HepG2 (cell line): ENCODE measurements around the gene UNG. TPM values are rescaled to one million over a fixed set of nuclear protein-coding genes. Genes with fewer than 3 reads are reported as not detected.

Experiments
- CEBPB ChIP-seq: IDR thresholded peaks from 2 replicates; pipeline ENCODE4 v1.6.1; 2011; ENCODE audit warnings: low read depth, low read length, improper control_type of control experiment, borderline replicate concordance
- CEBPG ChIP-seq: IDR thresholded peaks from 2 replicates; pipeline ENCODE4 v1.6.1; 2016
- DR1 ChIP-seq: sonication (generic); formaldehyde crosslinking; IDR thresholded peaks from 2 replicates; pipeline ENCODE4 v1.8.0; 2021; ENCODE audit warnings: mild to moderate bottlenecking, missing genetic modification reagents, inconsistent platforms
- ERF ChIP-seq: IDR thresholded peaks from 2 replicates; pipeline ENCODE4 v1.6.1; 2018; ENCODE audit warnings: missing biosample characterization, missing genetic modification reagents
- GATAD2A ChIP-seq: IDR thresholded peaks from 2 replicates; pipeline ENCODE4 v1.6.1; 2016
- HNF4G ChIP-seq, 2 experiments: sonication (generic) in 1 of 2; formaldehyde crosslinking in 1 of 2; IDR thresholded peaks; 2 replicates each; pipeline versions ENCODE4 v1.4.0 to v1.6.1; 2011 to 2020; ENCODE audit warnings: borderline replicate concordance in 2 of 2, low read depth in 2 of 2, mild to moderate bottlenecking in 2 of 2, low read length in 1 of 2, missing genetic modification reagents in 1 of 2, moderate library complexity in 1 of 2
- KMT2B ChIP-seq: IDR thresholded peaks from 2 replicates; pipeline ENCODE4 v1.6.1; 2016; ENCODE audit warnings: missing genetic modification reagents, missing compliant biosample characterization
- LCORL ChIP-seq, 2 experiments: fragments of 450-650 bp in 1 of 2; sonication (generic) in 1 of 2; formaldehyde crosslinking in 1 of 2; IDR thresholded peaks; 2 replicates each; pipeline versions ENCODE4 v1.5.0 to v1.6.1; 2017 to 2020; ENCODE audit warnings: antibody characterized with exemption in 1 of 2, missing genetic modification reagents in 1 of 2
- MIXL1 ChIP-seq: IDR thresholded peaks from 2 replicates; pipeline ENCODE4 v1.6.1; 2016
- MYC ChIP-seq: sonication (generic); formaldehyde crosslinking; IDR thresholded peaks from 2 replicates; pipeline ENCODE4 v1.9.0; 2021; ENCODE audit warnings: missing genetic modification reagents, borderline replicate concordance
- MYNN ChIP-seq: sonication (generic); formaldehyde crosslinking; IDR thresholded peaks from 2 replicates; pipeline ENCODE4 v1.4.0; 2020; ENCODE audit warnings: mild to moderate bottlenecking, low read depth, missing genetic modification reagents
- PHF21A ChIP-seq: sonication (generic); formaldehyde crosslinking; IDR thresholded peaks from 2 replicates; pipeline ENCODE4 v1.5.0; 2020; ENCODE audit warnings: mild to moderate bottlenecking, missing genetic modification reagents
- PLRG1 ChIP-seq: fragments of 450-650 bp; conservative IDR thresholded peaks from 2 replicates; pipeline ENCODE4 v1.6.1; 2016
- REPIN1 ChIP-seq: sonication (generic); formaldehyde crosslinking; IDR thresholded peaks from 2 replicates; pipeline ENCODE4 v1.8.0; 2022; ENCODE audit warnings: missing genetic modification reagents, low read depth, mild to moderate bottlenecking, borderline replicate concordance
- SALL2 ChIP-seq: sonication (generic); formaldehyde crosslinking; IDR thresholded peaks from 2 replicates; pipeline ENCODE4 v1.8.1; 2023; ENCODE audit warnings: mild to moderate bottlenecking, missing genetic modification reagents, inconsistent platforms
- SMAD1 ChIP-seq: sonication (generic); formaldehyde crosslinking; IDR thresholded peaks from 2 replicates; pipeline ENCODE4 v1.4.0; 2020; ENCODE audit warnings: missing genetic modification reagents, low read depth, mild to moderate bottlenecking, borderline replicate concordance
- SMARCE1 ChIP-seq: fragments of 450-650 bp; IDR thresholded peaks from 2 replicates; pipeline ENCODE4 v1.6.1; 2017; ENCODE audit warnings: borderline replicate concordance
- ZNF33B ChIP-seq: sonication (generic); formaldehyde crosslinking; IDR thresholded peaks from 2 replicates; pipeline ENCODE4 v1.5.1; 2020; ENCODE audit warnings: mild to moderate bottlenecking, missing genetic modification reagents
- ZNF558 ChIP-seq: sonication (generic); formaldehyde crosslinking; IDR thresholded peaks from 2 replicates; pipeline ENCODE4 v1.9.0; 2022; ENCODE audit warnings: mild to moderate bottlenecking, missing genetic modification reagents, borderline replicate concordance
- polyA plus RNA-seq, 8 experiments: library from polyadenylated mRNA; depleted of rRNA in 3 of 8; stranded (reverse) in 7 of 8; unstranded in 1 of 8; fragments of >200 nt; fragmentation: Illumina TruSeq in 4 of 8; extraction: Trizol in 4 of 8; gene quantifications; 2 replicates each; pipeline versions ENCODE4 v1.2.1 to v1.2.3, GENCODE V29; 2011 to 2016; ENCODE audit warnings: low read depth in 4 of 8, missing spikeins in 1 of 8, mixed read lengths in 1 of 8; ENCODE audit not compliant: insufficient read depth in 1 of 8
- total RNA-seq, 5 experiments: library from RNA; depleted of rRNA; stranded (reverse); fragments of >200 nt; fragmentation: Illumina TruSeq; extraction: Trizol; gene quantifications; 2 replicates each; pipeline ENCODE4 v1.2.3, GENCODE V29; 2016; ENCODE audit warnings: low read depth in 1 of 5
- TF ChIP-seq, protein P1 (sequence below): sonication (generic); formaldehyde crosslinking; IDR thresholded peaks from 2 replicates; pipeline ENCODE4 v1.4.0; 2020; ENCODE audit warnings: missing genetic modification reagents, borderline replicate concordance
- TF ChIP-seq, protein P2 (sequence below): sonication (generic); formaldehyde crosslinking; conservative IDR thresholded peaks from 2 replicates; pipeline ENCODE4 v1.4.0; 2020; ENCODE audit warnings: mild to moderate bottlenecking, missing genetic modification reagents, moderate library complexity
- TF ChIP-seq, protein P3 (sequence below): sonication (generic); formaldehyde crosslinking; IDR thresholded peaks from 2 replicates; pipeline ENCODE4 v1.9.0; 2022; ENCODE audit warnings: missing genetic modification reagents, mild to moderate bottlenecking, borderline replicate concordance

Gene UNG
- total and polyA plus RNA-seq, 2 of the 13 experiments (the other 11 are each of a cell fraction or from before 2014, with no cell fraction given): 23.3 to 114 TPM

DNA sequence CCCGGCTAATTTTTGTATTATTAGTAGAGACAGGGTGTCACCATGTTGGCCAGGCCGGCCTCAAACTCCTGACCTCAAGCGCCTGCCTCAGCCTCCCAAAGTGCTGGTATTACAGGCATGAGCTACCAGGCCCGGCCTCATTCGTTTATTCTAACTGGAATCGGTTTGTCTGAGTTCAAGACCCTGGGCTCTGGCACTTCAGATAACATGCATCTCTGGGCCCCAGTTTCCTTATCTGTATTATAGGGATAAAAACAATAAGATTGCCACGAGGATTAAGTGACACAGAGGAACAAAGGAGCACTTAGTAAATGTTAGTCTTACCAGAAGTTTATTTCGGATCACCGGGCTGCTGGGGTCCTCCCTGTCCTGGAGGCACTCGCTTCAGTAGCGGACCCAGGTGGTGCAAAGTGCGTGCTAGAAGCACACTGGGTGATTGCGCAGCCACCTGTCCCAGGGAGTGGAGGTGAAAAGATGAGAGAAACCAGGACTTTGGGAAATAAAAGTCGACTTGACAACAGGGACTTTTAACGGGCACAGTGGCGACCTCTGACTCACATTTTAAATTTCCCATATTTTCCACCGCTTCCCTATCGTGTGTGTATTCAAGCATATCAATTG lies 56.5 kb downstream of the UNG start (continued):
- TF ChIP-seq PLRG1: no peak
- no peak for TF ChIP-seq LCORL (IDR thresholded peaks at IDR 0.05)
- TF ChIP-seq LCORL (CRISPR knock-in tag; IDR thresholded peaks at IDR 0.05): peak; percentile 30; the same call in 1 of the 2 replicates
- 0 out of 2 replicates have a peak, but pooled peaks have one; percentile 0 for TF ChIP-seq SMAD1 (CRISPR knock-in tag)
- no peak for TF ChIP-seq SMARCE1
- TF ChIP-seq CEBPG (CRISPR knock-in tag): peak; percentile 68
- no peak for TF ChIP-seq GATAD2A (CRISPR knock-in tag)
- TF ChIP-seq SALL2 (CRISPR knock-in tag): peak; percentile 18; the same call in 1 of the 2 replicates
- TF ChIP-seq ERF (CRISPR knock-in tag): peak; percentile 5; the same call in 1 of the 2 replicates
- no peak; the same call in 1 of the 2 replicates for TF ChIP-seq DR1 (CRISPR knock-in tag)
- TF ChIP-seq, protein P1, sequence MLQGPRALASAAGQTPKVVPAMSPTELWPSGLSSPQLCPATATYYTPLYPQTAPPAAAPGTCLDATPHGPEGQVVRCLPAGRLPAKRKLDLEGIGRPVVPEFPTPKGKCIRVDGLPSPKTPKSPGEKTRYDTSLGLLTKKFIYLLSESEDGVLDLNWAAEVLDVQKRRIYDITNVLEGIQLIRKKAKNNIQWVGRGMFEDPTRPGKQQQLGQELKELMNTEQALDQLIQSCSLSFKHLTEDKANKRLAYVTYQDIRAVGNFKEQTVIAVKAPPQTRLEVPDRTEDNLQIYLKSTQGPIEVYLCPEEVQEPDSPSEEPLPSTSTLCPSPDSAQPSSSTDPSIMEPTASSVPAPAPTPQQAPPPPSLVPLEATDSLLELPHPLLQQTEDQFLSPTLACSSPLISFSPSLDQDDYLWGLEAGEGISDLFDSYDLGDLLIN: 0 out of 2 replicates have a peak, but pooled peaks have one; percentile 31
- TF ChIP-seq MIXL1 (CRISPR knock-in tag): no peak
- peak; percentile 52 for TF ChIP-seq PHF21A (CRISPR knock-in tag)
- TF ChIP-seq MYC (CRISPR knock-in tag): 0 out of 2 replicates have a peak, but pooled peaks have one; percentile 12
- no peak for TF ChIP-seq ZNF558 (CRISPR knock-in tag)
- TF ChIP-seq, protein P2, sequence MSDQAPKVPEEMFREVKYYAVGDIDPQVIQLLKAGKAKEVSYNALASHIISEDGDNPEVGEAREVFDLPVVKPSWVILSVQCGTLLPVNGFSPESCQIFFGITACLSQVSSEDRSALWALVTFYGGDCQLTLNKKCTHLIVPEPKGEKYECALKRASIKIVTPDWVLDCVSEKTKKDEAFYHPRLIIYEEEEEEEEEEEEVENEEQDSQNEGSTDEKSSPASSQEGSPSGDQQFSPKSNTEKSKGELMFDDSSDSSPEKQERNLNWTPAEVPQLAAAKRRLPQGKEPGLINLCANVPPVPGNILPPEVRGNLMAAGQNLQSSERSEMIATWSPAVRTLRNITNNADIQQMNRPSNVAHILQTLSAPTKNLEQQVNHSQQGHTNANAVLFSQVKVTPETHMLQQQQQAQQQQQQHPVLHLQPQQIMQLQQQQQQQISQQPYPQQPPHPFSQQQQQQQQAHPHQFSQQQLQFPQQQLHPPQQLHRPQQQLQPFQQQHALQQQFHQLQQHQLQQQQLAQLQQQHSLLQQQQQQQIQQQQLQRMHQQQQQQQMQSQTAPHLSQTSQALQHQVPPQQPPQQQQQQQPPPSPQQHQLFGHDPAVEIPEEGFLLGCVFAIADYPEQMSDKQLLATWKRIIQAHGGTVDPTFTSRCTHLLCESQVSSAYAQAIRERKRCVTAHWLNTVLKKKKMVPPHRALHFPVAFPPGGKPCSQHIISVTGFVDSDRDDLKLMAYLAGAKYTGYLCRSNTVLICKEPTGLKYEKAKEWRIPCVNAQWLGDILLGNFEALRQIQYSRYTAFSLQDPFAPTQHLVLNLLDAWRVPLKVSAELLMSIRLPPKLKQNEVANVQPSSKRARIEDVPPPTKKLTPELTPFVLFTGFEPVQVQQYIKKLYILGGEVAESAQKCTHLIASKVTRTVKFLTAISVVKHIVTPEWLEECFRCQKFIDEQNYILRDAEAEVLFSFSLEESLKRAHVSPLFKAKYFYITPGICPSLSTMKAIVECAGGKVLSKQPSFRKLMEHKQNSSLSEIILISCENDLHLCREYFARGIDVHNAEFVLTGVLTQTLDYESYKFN (CRISPR knock-in tag): 0 out of 2 replicates have a peak, but pooled peaks have one; percentile 20
- 0 out of 2 replicates have a peak, but pooled peaks have one; percentile 36 for TF ChIP-seq ZNF33B (CRISPR knock-in tag)
- peak; percentile 59 for TF ChIP-seq CEBPB
- TF ChIP-seq HNF4G (IDR thresholded peaks at IDR 0.05; ENCODE audit: borderline replicate concordance, low read depth, low read length): 0 out of 2 replicates have a peak, but pooled peaks have one; percentile 26
- no peak for TF ChIP-seq HNF4G (CRISPR knock-in tag; IDR thresholded peaks at IDR 0.05; ENCODE audit: borderline replicate concordance, low read depth)
- TF ChIP-seq, protein P3, sequence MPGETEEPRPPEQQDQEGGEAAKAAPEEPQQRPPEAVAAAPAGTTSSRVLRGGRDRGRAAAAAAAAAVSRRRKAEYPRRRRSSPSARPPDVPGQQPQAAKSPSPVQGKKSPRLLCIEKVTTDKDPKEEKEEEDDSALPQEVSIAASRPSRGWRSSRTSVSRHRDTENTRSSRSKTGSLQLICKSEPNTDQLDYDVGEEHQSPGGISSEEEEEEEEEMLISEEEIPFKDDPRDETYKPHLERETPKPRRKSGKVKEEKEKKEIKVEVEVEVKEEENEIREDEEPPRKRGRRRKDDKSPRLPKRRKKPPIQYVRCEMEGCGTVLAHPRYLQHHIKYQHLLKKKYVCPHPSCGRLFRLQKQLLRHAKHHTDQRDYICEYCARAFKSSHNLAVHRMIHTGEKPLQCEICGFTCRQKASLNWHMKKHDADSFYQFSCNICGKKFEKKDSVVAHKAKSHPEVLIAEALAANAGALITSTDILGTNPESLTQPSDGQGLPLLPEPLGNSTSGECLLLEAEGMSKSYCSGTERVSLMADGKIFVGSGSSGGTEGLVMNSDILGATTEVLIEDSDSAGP (CRISPR knock-in tag): 0 out of 2 replicates have a peak, but pooled peaks have one; percentile 11
- TF ChIP-seq MYNN (CRISPR knock-in tag): peak; percentile 99
- TF ChIP-seq REPIN1 (CRISPR knock-in tag): peak; percentile 35; the same call in 1 of the 2 replicates
- TF ChIP-seq KMT2B (CRISPR knock-in tag): peak; percentile 55; the same call in 1 of the 2 replicates
